NB4 (cell line): ENCODE data around the gene SUMO3.
A peak's percentile ranks its signal among the peaks of the same experiment; 100 is the strongest.

ENCODE experiments used
- MYC ChIP-seq: IDR thresholded peaks from 2 replicates; pipeline ENCODE4 v1.6.1; 2011; ENCODE audit warnings: low read depth, low read length
- POLR2A ChIP-seq: IDR thresholded peaks from 2 replicates; pipeline ENCODE4 v1.6.1; 2011; ENCODE audit warnings: mild to moderate bottlenecking; ENCODE audit not compliant: insufficient read length; ENCODE audit errors: extremely low read depth
- TF ChIP-seq, protein P1 (sequence below): IDR thresholded peaks from one replicate; pipeline ENCODE4 v1.5.1; 2012; ENCODE audit warnings: low read depth, low read length
- TF ChIP-seq, protein P2 (sequence below): IDR thresholded peaks from 2 replicates; pipeline ENCODE4 v1.6.1; 2011; ENCODE audit warnings: low read depth, low read length

DNA sequence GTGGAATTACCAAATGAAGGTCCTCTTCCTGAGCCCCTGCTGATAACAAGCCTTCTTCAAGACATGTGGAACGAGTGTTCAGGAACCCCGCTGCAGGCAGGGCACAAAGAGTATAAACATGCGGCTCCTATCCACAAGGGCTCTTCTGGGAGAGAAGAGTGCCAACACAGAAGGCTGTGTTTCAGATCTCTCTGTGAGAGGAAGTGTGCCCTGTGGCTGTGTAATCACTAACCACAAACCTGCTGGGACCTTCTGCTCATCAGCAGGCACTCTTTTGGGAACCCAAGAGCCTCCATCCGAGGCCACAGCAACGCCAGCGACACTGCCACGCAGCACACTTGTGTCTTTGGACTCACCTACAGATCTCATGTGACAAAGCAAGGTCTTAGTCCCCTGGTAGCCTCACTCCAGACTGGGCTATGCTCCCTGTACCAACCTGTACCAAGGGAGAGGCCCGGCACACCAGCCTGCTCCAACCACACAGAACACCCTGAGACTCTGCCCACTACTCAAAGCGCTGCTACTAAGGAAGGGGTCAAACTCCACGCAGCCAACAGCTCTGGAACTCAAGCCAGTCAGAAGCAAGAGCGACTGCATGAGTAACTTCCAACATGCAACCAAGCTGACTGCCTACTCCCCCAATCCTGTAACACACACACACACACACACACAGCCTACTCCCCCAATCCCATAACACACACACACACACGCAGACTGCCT lies 47.9 kb upstream of the SUMO3 start:
- TF ChIP-seq POLR2A (no peak), MYC (peak; percentile 58)
- TF ChIP-seq, protein P1, sequence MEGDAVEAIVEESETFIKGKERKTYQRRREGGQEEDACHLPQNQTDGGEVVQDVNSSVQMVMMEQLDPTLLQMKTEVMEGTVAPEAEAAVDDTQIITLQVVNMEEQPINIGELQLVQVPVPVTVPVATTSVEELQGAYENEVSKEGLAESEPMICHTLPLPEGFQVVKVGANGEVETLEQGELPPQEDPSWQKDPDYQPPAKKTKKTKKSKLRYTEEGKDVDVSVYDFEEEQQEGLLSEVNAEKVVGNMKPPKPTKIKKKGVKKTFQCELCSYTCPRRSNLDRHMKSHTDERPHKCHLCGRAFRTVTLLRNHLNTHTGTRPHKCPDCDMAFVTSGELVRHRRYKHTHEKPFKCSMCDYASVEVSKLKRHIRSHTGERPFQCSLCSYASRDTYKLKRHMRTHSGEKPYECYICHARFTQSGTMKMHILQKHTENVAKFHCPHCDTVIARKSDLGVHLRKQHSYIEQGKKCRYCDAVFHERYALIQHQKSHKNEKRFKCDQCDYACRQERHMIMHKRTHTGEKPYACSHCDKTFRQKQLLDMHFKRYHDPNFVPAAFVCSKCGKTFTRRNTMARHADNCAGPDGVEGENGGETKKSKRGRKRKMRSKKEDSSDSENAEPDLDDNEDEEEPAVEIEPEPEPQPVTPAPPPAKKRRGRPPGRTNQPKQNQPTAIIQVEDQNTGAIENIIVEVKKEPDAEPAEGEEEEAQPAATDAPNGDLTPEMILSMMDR, result no peak
- TF ChIP-seq, protein P2, sequence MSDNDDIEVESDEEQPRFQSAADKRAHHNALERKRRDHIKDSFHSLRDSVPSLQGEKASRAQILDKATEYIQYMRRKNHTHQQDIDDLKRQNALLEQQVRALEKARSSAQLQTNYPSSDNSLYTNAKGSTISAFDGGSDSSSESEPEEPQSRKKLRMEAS, result peak; percentile 56
